Measurements from ENCODE around the gene HEATR5A.

DNA sequence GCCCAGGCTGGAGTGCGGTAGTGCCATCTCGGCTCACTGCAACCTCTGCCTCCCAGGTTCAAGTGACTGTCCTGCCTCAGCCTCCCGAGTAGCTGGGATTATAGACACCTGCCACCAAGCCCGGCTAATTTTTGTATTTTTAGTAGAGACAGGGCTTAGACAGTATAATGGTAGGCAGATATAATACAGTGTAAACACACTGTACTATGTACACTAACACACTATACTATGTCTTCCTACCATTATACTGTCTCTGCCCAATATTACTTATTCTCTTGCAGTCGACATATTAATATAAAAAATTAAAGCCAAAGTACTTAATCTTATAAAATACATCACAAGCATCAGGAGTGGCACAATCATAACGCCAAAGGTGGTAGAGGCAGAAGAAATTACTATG lies 21.9 kb upstream of the HEATR5A start:
- TF ChIP-seq MAX (IDR thresholded peaks at IDR 0.05; ENCODE audit: low read depth, low read length): no peak
- TF ChIP-seq BRCA1 (IDR thresholded peaks at IDR 0.05; ENCODE audit: low read depth, low read length): no peak
- TF ChIP-seq, protein P1, sequence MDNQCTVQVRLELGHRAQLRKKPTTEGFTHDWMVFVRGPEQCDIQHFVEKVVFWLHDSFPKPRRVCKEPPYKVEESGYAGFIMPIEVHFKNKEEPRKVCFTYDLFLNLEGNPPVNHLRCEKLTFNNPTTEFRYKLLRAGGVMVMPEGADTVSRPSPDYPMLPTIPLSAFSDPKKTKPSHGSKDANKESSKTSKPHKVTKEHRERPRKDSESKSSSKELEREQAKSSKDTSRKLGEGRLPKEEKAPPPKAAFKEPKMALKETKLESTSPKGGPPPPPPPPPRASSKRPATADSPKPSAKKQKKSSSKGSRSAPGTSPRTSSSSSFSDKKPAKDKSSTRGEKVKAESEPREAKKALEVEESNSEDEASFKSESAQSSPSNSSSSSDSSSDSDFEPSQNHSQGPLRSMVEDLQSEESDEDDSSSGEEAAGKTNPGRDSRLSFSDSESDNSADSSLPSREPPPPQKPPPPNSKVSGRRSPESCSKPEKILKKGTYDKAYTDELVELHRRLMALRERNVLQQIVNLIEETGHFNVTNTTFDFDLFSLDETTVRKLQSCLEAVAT (IDR thresholded peaks at IDR 0.05): no peak
- TF ChIP-seq EP300 (IDR thresholded peaks at IDR 0.05; ENCODE audit: borderline replicate concordance in 1 of 2, control insufficient read depth in 1 of 2, low read depth in 2 of 2, low read length in 2 of 2): no peak
- TF ChIP-seq CREB1 (IDR thresholded peaks at IDR 0.05; ENCODE audit: low read depth): no peak
- TF ChIP-seq, protein P2, sequence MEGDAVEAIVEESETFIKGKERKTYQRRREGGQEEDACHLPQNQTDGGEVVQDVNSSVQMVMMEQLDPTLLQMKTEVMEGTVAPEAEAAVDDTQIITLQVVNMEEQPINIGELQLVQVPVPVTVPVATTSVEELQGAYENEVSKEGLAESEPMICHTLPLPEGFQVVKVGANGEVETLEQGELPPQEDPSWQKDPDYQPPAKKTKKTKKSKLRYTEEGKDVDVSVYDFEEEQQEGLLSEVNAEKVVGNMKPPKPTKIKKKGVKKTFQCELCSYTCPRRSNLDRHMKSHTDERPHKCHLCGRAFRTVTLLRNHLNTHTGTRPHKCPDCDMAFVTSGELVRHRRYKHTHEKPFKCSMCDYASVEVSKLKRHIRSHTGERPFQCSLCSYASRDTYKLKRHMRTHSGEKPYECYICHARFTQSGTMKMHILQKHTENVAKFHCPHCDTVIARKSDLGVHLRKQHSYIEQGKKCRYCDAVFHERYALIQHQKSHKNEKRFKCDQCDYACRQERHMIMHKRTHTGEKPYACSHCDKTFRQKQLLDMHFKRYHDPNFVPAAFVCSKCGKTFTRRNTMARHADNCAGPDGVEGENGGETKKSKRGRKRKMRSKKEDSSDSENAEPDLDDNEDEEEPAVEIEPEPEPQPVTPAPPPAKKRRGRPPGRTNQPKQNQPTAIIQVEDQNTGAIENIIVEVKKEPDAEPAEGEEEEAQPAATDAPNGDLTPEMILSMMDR (IDR thresholded peaks at IDR 0.05 in 2 of 3, conservative IDR thresholded peaks at IDR 0.05 in 1 of 3; ENCODE audit: control insufficient read depth in 2 of 3, extremely low read depth in 1 of 3, insufficient read depth in 1 of 3, low read depth in 3 of 3, low read length in 3 of 3): no peak
